GM12892 (cell line): ENCODE data around the gene SAC3D1.
"Not testable (repeated sequence)": the region's sequence is repeated elsewhere in the genome, so short reads cannot be mapped to it uniquely, and the experiment has no call there.

Experiments used
- POLR2A ChIP-seq: IDR thresholded peaks from 2 replicates; pipeline ENCODE4 v1.6.1; 2011; ENCODE audit warnings: low read depth, low read length, control low read depth
- TAF1 ChIP-seq: IDR thresholded peaks from 2 replicates; pipeline ENCODE4 v1.6.1; 2011; ENCODE audit warnings: low read depth, mild to moderate bottlenecking, control low read depth, low read length, borderline replicate concordance

DNA sequence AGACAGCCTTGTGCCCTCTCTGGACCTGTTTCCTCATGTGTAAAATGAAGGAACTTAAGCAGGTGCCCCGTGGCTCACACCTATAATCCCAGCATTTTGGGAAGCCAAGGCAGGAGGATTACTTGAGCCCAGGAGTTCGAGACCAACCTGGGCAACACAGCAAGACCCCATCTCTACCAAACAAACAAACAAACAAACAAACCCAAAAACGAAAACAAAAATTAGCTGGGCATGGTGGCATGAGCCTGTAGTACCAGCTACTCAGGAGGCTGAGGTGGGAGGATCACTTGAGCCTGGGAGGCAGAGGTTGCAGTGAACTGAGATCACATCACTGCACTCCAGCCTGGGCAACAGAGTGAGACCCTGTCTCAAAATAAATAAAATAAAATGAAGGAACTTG is 37.0 kb upstream of the SAC3D1 start:
- TF ChIP-seq TAF1, POLR2A: not testable (repeated sequence)
